IMR-90 (cell line): ENCODE results near the gene ZACN.

Source experiments
- CTCF ChIP-seq: conservative IDR thresholded peaks from 2 replicates; pipeline ENCODE4 v1.5.1; 2012; ENCODE audit warnings: mild to moderate bottlenecking, low read depth, low read length, improper control_type of control experiment
- POLR2A ChIP-seq: IDR thresholded peaks from 2 replicates; pipeline ENCODE4 v1.6.1; 2012; ENCODE audit warnings: mild to moderate bottlenecking, low read depth, low read length
- RAD21 ChIP-seq: IDR thresholded peaks from 2 replicates; pipeline ENCODE4 v1.6.1; 2012; ENCODE audit warnings: low read length, improper control_type of control experiment

GRCh38 chr17:76050538-76051467 is 28.2 kb upstream of the ZACN start:
- no peak for TF ChIP-seq CTCF
- TF ChIP-seq POLR2A = no peak
- no peak for TF ChIP-seq RAD21
